GM15510 (cell line): ENCODE results near the gene MINDY4.

Experiments
- POLR2A ChIP-seq: IDR thresholded peaks from 3 replicates; pipeline ENCODE4 v1.6.1; 2011; ENCODE audit warnings: borderline replicate concordance; ENCODE audit not compliant: insufficient read length; ENCODE audit errors: extremely low read depth

The MINDY4 gene

GRCh38 chr7:30931161-30931928, 160.1 kb downstream of the MINDY4 start:
- TF ChIP-seq POLR2A = no peak

DNA sequence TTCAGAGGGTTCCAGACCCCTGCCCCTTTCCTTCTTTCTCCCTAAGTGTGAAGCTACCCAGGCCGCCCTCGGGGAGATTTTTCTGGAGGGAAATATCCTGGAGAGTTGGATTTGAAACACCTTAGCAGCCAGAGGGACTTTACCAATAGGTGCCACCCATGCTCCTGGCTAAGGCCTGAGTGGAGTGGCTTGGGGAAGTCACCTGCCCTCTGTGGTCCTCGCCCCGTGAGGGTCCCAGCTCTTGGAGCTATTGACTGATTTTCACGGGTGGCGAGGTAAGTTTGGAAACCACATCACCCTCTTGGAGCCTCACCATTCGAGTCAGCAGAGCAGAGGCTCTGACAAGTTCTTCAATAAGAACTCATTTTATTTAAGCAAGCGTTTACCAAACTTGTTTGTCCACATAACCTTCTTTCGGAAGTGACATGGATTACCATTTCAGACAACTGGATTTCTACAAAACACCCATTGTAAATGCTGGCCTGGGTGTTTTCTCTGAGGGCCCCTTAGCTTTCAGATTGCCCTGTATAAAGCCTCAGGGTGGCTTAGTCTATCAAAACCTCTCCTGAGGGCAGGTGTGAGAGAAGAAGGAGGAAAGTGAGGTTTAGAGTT, 160.8 kb downstream of the MINDY4 start:
- no peak for TF ChIP-seq POLR2A

DNA sequence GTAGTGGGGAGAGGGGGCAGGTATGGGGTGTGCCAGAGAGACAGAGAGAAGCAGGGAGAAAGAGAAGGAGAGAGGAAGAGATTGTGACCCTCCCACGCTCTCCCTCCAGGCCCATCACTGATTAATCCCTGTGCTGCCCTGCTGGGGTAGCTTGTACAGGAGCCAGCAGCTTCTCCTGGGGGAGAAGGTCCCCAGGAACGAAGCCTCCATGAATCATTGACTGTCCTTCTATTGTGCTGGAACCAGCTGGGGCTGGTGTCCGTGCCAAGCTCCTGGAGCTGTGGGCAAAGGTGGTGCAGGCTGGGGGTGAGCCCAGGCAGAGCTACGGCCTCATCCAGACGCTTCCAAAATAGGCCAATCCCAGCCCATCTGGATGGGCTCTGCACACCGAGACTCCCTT, 161.3 kb downstream of the MINDY4 start:
- TF ChIP-seq POLR2A = no peak

DNA sequence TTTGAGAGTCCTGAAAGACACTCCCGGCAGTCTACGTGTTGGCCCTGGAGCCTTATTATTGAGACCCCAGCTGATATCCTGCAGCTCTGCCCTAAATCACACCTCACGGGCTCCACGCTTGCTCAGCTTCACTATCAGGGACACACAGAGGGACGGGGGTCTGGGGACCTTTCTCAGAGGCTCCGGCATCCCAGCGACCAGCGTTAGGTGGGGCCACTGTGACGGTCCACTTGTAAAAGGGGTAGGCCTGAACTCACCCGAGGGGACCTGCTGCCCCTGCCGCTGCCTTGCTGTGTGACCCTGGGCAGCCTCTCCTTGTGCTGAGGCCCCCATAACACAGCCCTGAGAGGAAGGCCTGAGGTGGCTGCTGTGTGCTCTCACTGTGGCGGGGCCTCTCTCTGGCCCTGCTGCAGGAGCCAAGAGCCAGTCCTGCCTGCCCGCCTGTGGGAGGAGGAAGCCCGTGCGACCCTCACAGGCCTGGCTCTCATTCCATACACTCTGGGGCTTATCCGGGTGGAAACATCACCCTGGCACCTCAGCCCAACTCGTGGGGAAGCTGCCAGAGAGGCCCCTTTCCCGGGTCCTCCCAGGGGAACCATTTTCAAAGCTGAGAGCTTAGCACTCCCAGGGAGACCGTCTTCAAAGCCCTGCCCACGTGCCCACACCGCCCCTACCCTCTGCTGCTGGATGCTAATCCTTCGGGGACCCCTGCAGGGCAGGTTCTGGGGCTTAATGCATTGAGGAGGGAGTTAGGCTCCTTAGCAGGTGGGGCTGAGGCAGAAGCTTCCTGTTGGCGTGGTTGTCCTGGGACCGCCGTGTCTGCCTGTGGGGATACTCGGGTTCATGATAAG, 162.1 kb downstream of the MINDY4 start:
- no peak for TF ChIP-seq POLR2A

DNA sequence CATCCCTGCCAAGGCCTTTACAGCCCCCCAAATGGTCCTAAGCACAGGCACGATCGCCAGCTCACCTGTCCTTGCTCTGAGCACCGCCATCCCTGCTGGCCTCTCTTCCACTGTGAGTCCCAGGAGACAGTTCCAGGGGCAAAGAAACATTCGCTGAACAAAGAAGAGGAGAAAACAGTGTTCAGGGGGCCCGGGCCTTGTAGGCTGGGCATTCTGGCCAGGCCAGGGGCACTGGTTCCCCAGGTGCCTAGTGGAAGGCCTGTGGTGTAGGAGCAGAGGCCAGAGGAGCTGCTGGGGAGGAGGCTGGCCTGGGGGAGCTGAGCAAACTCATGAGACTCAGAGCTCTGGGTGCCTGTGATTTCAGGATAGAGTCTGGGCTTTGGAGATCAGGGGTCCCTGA, 163.0 kb downstream of the MINDY4 start:
- TF ChIP-seq POLR2A = no peak

- no peak for TF ChIP-seq POLR2A
Measured at GRCh38 chr7:30934732-30935568, 163.7 kb downstream of the MINDY4 start.

DNA sequence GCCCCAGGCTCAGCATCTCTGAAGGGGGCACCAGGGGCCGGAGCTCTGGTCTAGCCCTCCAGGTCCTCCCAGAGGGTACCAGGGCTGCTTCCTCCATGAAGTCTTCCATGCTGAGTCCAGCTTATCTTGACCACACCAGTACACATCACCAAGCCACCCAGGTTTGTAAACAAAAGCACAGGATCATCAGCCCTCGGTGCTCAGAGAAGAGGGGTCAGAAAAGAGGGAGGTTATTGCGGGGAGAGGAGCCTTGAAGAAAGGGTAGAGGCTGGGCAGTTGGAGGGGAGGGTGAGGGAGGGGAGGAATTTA, 164.3 kb downstream of the MINDY4 start:
- TF ChIP-seq POLR2A = no peak

DNA sequence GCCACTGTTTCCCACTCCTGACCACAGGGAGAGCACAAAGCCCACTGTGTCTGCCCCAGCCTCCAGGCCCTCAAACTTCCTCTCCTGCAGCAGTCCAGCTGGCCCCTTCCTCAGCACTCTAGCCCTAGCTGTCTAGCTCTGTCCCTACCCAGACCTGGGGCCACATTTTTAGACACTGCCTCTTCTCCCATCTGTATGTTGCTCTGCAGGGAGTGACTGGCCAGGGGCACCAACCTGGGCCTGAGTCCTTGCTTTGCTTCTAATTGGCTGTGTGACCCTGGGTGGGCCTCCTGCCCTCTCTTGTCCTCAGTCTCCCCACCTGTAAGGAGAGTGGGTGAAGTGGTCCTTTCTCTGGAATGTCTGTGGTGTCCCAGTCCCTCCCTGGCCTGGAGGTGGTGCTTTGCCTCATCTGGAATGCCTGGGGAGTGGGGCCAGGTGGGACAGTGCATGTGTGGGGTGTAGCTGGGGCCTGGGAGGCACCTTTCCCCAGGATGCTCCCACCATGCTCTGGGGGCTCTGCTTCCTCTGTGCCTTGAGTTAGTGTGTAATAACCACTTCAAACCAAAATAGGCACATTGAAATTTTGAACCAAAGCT, 165.5 kb downstream of the MINDY4 start:
- TF ChIP-seq POLR2A = no peak

- TF ChIP-seq POLR2A = no peak
Measured at GRCh38 chr7:30937416-30937815, 166.2 kb downstream of the MINDY4 start.

GRCh38 chr7:30938435-30939316, 167.5 kb downstream of the MINDY4 start:
- TF ChIP-seq POLR2A = no peak

GRCh38 chr7:30941582-30942323, 170.5 kb downstream of the MINDY4 start:
- no peak for TF ChIP-seq POLR2A
